GM13976 (cell line): Measurements from ENCODE around the gene RRBP1.

Experiments used
- DNase-seq: peaks from one replicate; pipeline ENCODE4 v3.0.0; 2012; ENCODE audit warnings: low spot score
- in situ Hi-C: fragments of 300-500 bp; cut with MboI; formaldehyde crosslinking; loops from one replicate; pipeline ENCODE4 v1.12.0; 2022; ENCODE audit warnings: low sequenced_read_pairs, mixed read lengths, inconsistent platforms; ENCODE audit not compliant: unreplicated experiment
- TF ChIP-seq, protein P1 (sequence below): IDR thresholded peaks from 2 replicates; pipeline ENCODE4 v1.5.1; 2012; ENCODE audit warnings: borderline replicate concordance, mild to moderate bottlenecking; ENCODE audit not compliant: insufficient read depth; ENCODE audit errors: extremely low read depth, missing control alignments, control extremely low read depth

RRBP1 gene

DNA sequence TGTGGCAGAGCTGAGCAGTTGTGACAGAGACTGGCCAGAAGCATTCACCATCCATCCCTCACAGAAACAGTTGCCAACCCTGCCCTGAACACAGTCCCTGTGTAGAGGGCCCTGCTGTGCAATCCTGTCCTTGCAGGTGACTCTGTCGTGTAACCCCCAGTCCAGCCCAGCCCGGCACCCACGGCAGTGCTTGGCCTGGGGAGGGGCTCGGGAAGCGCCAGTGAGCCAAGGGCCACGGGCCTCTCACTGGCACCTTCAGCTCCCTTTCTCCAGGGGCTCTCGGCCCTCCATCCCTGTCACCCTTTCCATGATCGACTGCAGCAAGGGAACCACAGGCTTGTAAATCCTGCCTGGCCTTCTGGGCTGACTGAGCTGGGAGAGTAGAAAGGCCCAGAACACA is 53.0 kb downstream of the RRBP1 start:
- TF ChIP-seq, protein P1, sequence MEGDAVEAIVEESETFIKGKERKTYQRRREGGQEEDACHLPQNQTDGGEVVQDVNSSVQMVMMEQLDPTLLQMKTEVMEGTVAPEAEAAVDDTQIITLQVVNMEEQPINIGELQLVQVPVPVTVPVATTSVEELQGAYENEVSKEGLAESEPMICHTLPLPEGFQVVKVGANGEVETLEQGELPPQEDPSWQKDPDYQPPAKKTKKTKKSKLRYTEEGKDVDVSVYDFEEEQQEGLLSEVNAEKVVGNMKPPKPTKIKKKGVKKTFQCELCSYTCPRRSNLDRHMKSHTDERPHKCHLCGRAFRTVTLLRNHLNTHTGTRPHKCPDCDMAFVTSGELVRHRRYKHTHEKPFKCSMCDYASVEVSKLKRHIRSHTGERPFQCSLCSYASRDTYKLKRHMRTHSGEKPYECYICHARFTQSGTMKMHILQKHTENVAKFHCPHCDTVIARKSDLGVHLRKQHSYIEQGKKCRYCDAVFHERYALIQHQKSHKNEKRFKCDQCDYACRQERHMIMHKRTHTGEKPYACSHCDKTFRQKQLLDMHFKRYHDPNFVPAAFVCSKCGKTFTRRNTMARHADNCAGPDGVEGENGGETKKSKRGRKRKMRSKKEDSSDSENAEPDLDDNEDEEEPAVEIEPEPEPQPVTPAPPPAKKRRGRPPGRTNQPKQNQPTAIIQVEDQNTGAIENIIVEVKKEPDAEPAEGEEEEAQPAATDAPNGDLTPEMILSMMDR: no peak
- in situ Hi-C loops: no loop called here
- no peak for DNase-seq

DNA sequence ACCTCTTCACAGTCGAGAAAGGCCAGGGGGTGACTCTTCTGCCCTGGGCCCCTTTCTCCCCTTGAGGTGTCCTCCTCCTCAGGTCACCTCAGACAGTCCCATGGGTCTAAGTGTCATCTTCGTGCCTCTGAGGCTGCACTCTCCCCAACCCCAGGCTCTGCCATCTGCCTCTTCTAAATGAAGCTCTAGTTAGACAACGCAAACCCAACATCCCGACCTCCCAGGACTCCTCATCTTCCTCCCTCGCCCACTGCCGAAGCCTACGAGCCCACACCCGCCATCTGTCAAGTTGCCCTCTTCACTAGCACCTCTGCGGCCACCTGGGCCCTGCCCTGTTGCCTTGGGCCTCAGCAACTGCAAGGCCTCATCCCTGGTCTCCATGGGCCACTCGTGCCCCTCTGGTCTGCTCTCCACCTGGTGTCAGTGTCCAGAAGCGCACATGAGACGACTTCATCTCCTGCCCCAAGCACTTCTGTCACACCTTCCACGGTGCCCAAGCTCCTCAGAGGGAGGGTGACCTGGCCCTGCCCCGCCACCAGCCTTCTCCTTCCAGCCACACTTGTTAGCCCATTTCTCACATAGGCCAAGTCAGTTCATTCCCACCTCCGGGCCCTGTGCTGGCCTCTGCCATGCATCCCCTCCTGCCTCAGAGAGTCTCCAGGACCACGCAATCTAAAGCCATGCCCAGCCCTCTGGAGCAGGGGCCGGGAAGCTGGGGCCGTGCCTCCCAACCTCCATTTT is 53.8 kb downstream of the RRBP1 start:
- TF ChIP-seq, protein P1: no peak
- in situ Hi-C loops: no loop called here

DNA sequence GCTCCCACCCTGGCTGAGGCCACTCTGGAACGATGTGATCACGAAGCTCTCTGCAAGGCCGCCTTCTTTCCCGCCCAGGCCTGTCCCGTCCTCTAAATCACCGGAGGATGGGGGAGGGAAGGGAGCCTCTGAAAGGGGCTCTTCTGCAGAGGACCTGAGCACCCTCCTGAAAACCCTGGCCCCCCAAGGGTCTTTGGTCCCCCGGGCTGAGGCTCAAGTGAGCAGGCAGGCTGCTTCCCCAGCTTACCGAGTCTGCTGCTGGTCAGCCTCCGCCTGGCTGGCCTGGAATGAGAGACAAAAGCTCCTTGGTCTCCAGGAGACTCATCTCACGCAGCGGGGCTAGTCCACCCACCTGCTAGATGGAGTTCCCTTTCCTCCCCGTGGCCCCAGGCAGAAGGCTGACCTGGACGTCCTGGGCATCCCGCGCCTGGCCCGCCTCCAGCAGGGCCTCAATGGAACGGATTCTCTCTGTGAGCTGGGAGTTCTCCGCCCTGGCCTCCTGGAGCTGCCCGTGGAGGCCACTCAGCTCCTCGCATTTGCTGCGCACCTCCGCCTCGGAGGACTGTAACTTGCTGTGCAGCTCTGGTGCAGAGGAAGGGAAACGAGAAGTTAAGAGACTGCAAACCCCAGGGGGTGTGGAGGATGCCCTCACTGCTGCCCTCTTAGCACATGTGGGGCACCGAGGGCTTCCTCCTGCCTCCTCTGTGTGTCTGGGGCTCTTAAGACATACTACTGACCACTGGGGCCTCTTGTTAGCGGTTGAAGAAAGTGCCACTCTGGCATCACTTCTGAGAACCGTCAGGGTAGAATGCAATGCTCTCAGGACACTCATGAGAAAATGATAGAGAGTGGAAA is 54.7 kb downstream of the RRBP1 start:
- in situ Hi-C loops: no loop called here
- DNase-seq: no peak
- TF ChIP-seq, protein P1: no peak

More for the DNA sequence above, 53.8 kb downstream of the RRBP1 start:
- no peak for DNase-seq

GRCh38 chr20:17626217-17627007 is 55.6 kb downstream of the RRBP1 start:
- TF ChIP-seq, protein P1: no peak
- in situ Hi-C loops: no loop called here
- DNase-seq: no peak

GRCh38 chr20:17625246-17626051 is 56.6 kb downstream of the RRBP1 start:
- in situ Hi-C loops: no loop called here
- TF ChIP-seq, protein P1: no peak
- no peak for DNase-seq
